Stomach smooth muscle (tissue), 2 donors: ENCODE measurements around the gene NHS.
A peak's percentile ranks its signal among the peaks of the same experiment; 100 is the strongest.

Source experiments
- H3K27ac ChIP-seq: one replicate; pipeline ENCODE4 v1.7.0; 2013; ENCODE audit warnings: mild to moderate bottlenecking, low read length, inconsistent platforms
- H3K27me3 ChIP-seq, 2 donors: one replicate each; pipeline ENCODE4 v1.7.0; 2013; ENCODE audit warnings: low read length in 2 of 2; ENCODE audit not compliant: insufficient read depth in 2 of 2, control insufficient read depth in 1 of 2
- H3K36me3 ChIP-seq, 2 donors: one replicate each; pipeline ENCODE4 v1.7.0; 2013; ENCODE audit warnings: low read length in 2 of 2; ENCODE audit not compliant: control insufficient read depth in 2 of 2, insufficient read depth in 2 of 2
- H3K4me1 ChIP-seq: one replicate; pipeline ENCODE4 v1.7.0; 2013; ENCODE audit warnings: low read length; ENCODE audit not compliant: control insufficient read depth, insufficient read depth
- H3K4me3 ChIP-seq, 2 donors: one replicate each; pipeline ENCODE4 v1.7.0; 2013; ENCODE audit warnings: low read length in 2 of 2
- H3K9ac ChIP-seq, 2 donors: one replicate each; pipeline ENCODE4 v1.7.0; 2013; ENCODE audit warnings: low read length in 2 of 2, mild to moderate bottlenecking in 1 of 2
- H3K9me3 ChIP-seq, 2 donors: one replicate each; pipeline ENCODE4 v1.7.0; 2013; ENCODE audit warnings: low read length in 2 of 2; ENCODE audit not compliant: control insufficient read depth in 2 of 2
- donor health status: healthy.
- donor health status: Pancreatic carcinoma.

The NHS gene

GRCh38 chrX:17654116-17654515, 279.1 kb downstream of the NHS start:
- no peaks in the 10 kb centered on the region for H3K36me3 ChIP-seq
- peaks cover 13% of the 10 kb centered on the region for H3K4me1 ChIP-seq
- H3K9ac ChIP-seq = no peak overlapping the region
- H3K27ac ChIP-seq = no peak overlapping the region
- H3K27me3 ChIP-seq = peaks cover 0 to 11% of the 10 kb centered on the region in 2 donors
- H3K4me3 ChIP-seq = no peak overlapping the region
- no peaks in the 10 kb centered on the region for H3K9me3 ChIP-seq

- peaks cover 13% of the 10 kb centered on the region for H3K4me1 ChIP-seq
- no peaks in the 10 kb centered on the region for H3K36me3 ChIP-seq
- no peak overlapping the region for H3K27ac ChIP-seq
- H3K4me3 ChIP-seq = peak overlapping the region; percentile 51 to 66
- peaks cover 0 to 11% of the 10 kb centered on the region in 2 donors for H3K27me3 ChIP-seq
- H3K9ac ChIP-seq = no peak overlapping the region
- no peaks in the 10 kb centered on the region for H3K9me3 ChIP-seq
Measured at GRCh38 chrX:17655211-17656034, 280.4 kb downstream of the NHS start.

- Histone ChIP-seq H3K4me1 (peaks cover 13% of the 10 kb centered on the region), H3K27ac (no peak overlapping the region), H3K4me3 (peak overlapping the region; percentile 51 to 66), H3K36me3 (no peaks in the 10 kb centered on the region), H3K9ac (no peak overlapping the region), H3K27me3 (peaks cover 0 to 11% of the 10 kb centered on the region in 2 donors), H3K9me3 (no peaks in the 10 kb centered on the region)
Measured at GRCh38 chrX:17656035-17656418, 281.0 kb downstream of the NHS start.

GRCh38 chrX:17656556-17656955, 281.6 kb downstream of the NHS start:
- H3K27me3 ChIP-seq = peaks cover 0 to 11% of the 10 kb centered on the region in 2 donors
- H3K4me1 ChIP-seq = peaks cover 13% of the 10 kb centered on the region
- H3K27ac ChIP-seq = no peak overlapping the region
- no peaks in the 10 kb centered on the region for H3K36me3 ChIP-seq
- no peaks in the 10 kb centered on the region for H3K9me3 ChIP-seq
- no peak overlapping the region for H3K9ac ChIP-seq
- H3K4me3 ChIP-seq = peak overlapping the region in 1 of 2 donors; percentile 66

- Histone ChIP-seq H3K9me3 (no peaks in the 10 kb centered on the region), H3K9ac (no peak overlapping the region), H3K27ac (no peak overlapping the region)
Measured at GRCh38 chrX:17662391-17662790, 287.4 kb downstream of the NHS start.

GRCh38 chrX:17668929-17669328, 293.9 kb downstream of the NHS start:
- Histone ChIP-seq H3K9ac (no peak overlapping the region), H3K27ac (no peak overlapping the region), H3K4me3 (no peak overlapping the region), H3K4me1 (no peaks in the 10 kb centered on the region), H3K27me3 (peaks cover 0 to 5% of the 10 kb centered on the region in 2 donors), H3K36me3 (no peaks in the 10 kb centered on the region), H3K9me3 (peaks cover 0 to 4% of the 10 kb centered on the region in 2 donors)

More at GRCh38 chrX:17662391-17662790, 287.4 kb downstream of the NHS start:
- Histone ChIP-seq H3K36me3 (no peaks in the 10 kb centered on the region), H3K4me3 (no peak overlapping the region), H3K27me3 (peaks cover 0 to 6% of the 10 kb centered on the region in 2 donors), H3K4me1 (no peaks in the 10 kb centered on the region)

- no peaks in the 10 kb centered on the region for H3K4me1 ChIP-seq
- peaks cover 0 to 5% of the 10 kb centered on the region in 2 donors for H3K27me3 ChIP-seq
- H3K4me3 ChIP-seq = no peak overlapping the region
- H3K9ac ChIP-seq = no peak overlapping the region
- no peak overlapping the region for H3K27ac ChIP-seq
- H3K9me3 ChIP-seq = peaks cover 0 to 4% of the 10 kb centered on the region in 2 donors
- no peaks in the 10 kb centered on the region for H3K36me3 ChIP-seq
Measured at GRCh38 chrX:17669458-17669857, 294.5 kb downstream of the NHS start.

- Histone ChIP-seq H3K9me3 (peaks cover 0 to 4% of the 10 kb centered on the region in 2 donors), H3K27me3 (peaks cover 0 to 5% of the 10 kb centered on the region in 2 donors), H3K9ac (no peak overlapping the region), H3K27ac (no peak overlapping the region), H3K4me1 (no peaks in the 10 kb centered on the region), H3K36me3 (no peaks in the 10 kb centered on the region), H3K4me3 (no peak overlapping the region)
Measured at GRCh38 chrX:17669891-17670290, 294.9 kb downstream of the NHS start.

GRCh38 chrX:17670874-17671273, 295.9 kb downstream of the NHS start:
- peaks cover 0 to 4% of the 10 kb centered on the region in 2 donors for H3K9me3 ChIP-seq
- H3K9ac ChIP-seq = no peak overlapping the region
- H3K4me3 ChIP-seq = no peak overlapping the region
- H3K27me3 ChIP-seq = peaks cover 0 to 5% of the 10 kb centered on the region in 2 donors
- no peak overlapping the region for H3K27ac ChIP-seq
- H3K36me3 ChIP-seq = no peaks in the 10 kb centered on the region
- no peaks in the 10 kb centered on the region for H3K4me1 ChIP-seq

GRCh38 chrX:17674601-17675000, 299.6 kb downstream of the NHS start:
- H3K27me3 ChIP-seq = peaks cover 0 to 5% of the 10 kb centered on the region in 2 donors
- no peaks in the 10 kb centered on the region for H3K9me3 ChIP-seq
- no peak overlapping the region for H3K4me3 ChIP-seq
- H3K4me1 ChIP-seq = peaks cover under 1% of the 10 kb centered on the region
- H3K27ac ChIP-seq = no peak overlapping the region
- no peaks in the 10 kb centered on the region for H3K36me3 ChIP-seq
- H3K9ac ChIP-seq = no peak overlapping the region

GRCh38 chrX:17679261-17679660, 304.3 kb downstream of the NHS start:
- Histone ChIP-seq H3K9me3 (no peaks in the 10 kb centered on the region), H3K9ac (no peak overlapping the region), H3K4me1 (peaks cover 5% of the 10 kb centered on the region), H3K27me3 (peaks cover 0 to 8% of the 10 kb centered on the region in 2 donors), H3K27ac (no peak overlapping the region), H3K4me3 (no peak overlapping the region), H3K36me3 (no peaks in the 10 kb centered on the region)
